ENCODE data around the gene LGALS4.
"Not testable (repeated sequence)": the region's sequence is repeated elsewhere in the genome, so short reads cannot be mapped to it uniquely, and the experiment has no call there.

LGALS4 gene

GRCh38 chr19:38792250-38793111 is 20.3 kb downstream of the LGALS4 start:
- no peak overlapping the region for H3K9ac ChIP-seq (ENCODE audit: low read depth, low read length)
- no peaks in the 10 kb centered on the region for H3K9me3 ChIP-seq (ENCODE audit: control insufficient read depth, insufficient read depth, low read length)
- H3K27ac ChIP-seq (ENCODE audit: low read depth, low read length) = no peak overlapping the region
- no peaks in the 10 kb centered on the region for H3K36me3 ChIP-seq (ENCODE audit: control insufficient read depth, insufficient read depth, low read length)
- no peaks in the 10 kb centered on the region for H3K27me3 ChIP-seq (ENCODE audit: control insufficient read depth, insufficient read depth, low read length)
- no peaks in the 10 kb centered on the region for H3K4me1 ChIP-seq (ENCODE audit: control insufficient read depth, insufficient read depth, low read length)
- no peak overlapping the region for H3K4me3 ChIP-seq (ENCODE audit: low read depth, low read length)

GRCh38 chr19:38791451-38792064 is 21.2 kb downstream of the LGALS4 start:
- not testable (repeated sequence) for H3K9ac ChIP-seq (ENCODE audit: low read depth, low read length); H3K27ac ChIP-seq (ENCODE audit: low read depth, low read length); H3K4me3 ChIP-seq (ENCODE audit: low read depth, low read length); H3K36me3 ChIP-seq (ENCODE audit: control insufficient read depth, insufficient read depth, low read length); H3K27me3 ChIP-seq (ENCODE audit: control insufficient read depth, insufficient read depth, low read length); H3K9me3 ChIP-seq (ENCODE audit: control insufficient read depth, insufficient read depth, low read length); H3K4me1 ChIP-seq (ENCODE audit: control insufficient read depth, insufficient read depth, low read length)

GRCh38 chr19:38790507-38791403 is 22.0 kb downstream of the LGALS4 start:
- not testable (repeated sequence) for H3K9me3 ChIP-seq (ENCODE audit: control insufficient read depth, insufficient read depth, low read length); H3K36me3 ChIP-seq (ENCODE audit: control insufficient read depth, insufficient read depth, low read length); H3K4me1 ChIP-seq (ENCODE audit: control insufficient read depth, insufficient read depth, low read length); H3K27me3 ChIP-seq (ENCODE audit: control insufficient read depth, insufficient read depth, low read length); H3K27ac ChIP-seq (ENCODE audit: low read depth, low read length); H3K4me3 ChIP-seq (ENCODE audit: low read depth, low read length); H3K9ac ChIP-seq (ENCODE audit: low read depth, low read length)

- Histone ChIP-seq H3K4me1 (ENCODE audit: control insufficient read depth, insufficient read depth, low read length) (no peaks in the 10 kb centered on the region), H3K4me3 (ENCODE audit: low read depth, low read length) (no peak within 1 kb of the TSS), H3K9ac (ENCODE audit: low read depth, low read length) (no peak within 1 kb of the TSS), H3K36me3 (ENCODE audit: control insufficient read depth, insufficient read depth, low read length) (no peaks in the 10 kb centered on the region), H3K27ac (ENCODE audit: low read depth, low read length) (no peak within 1 kb of the TSS), H3K27me3 (ENCODE audit: control insufficient read depth, insufficient read depth, low read length) (no peaks in the 10 kb centered on the region), H3K9me3 (ENCODE audit: control insufficient read depth, insufficient read depth, low read length) (no peaks in the 10 kb centered on the region)
These were observed 24.1 kb downstream of the LGALS4 start, which contains the start of gene LGALS7B for GRCh38 chr19:38788478-38789243. Gene LGALS7B, plus strand, starts transcription at chr19:38789200. Its CDS starts 27 bp downstream, at chr19:38789227.

GRCh38 chr19:38786572-38787265 is 26.0 kb downstream of the LGALS4 start:
- H3K4me3 ChIP-seq (ENCODE audit: low read depth, low read length) = no peak overlapping the region
- no peak overlapping the region for H3K9ac ChIP-seq (ENCODE audit: low read depth, low read length)
- H3K4me1 ChIP-seq (ENCODE audit: control insufficient read depth, insufficient read depth, low read length) = no peaks in the 10 kb centered on the region
- no peak overlapping the region for H3K27ac ChIP-seq (ENCODE audit: low read depth, low read length)
- H3K9me3 ChIP-seq (ENCODE audit: control insufficient read depth, insufficient read depth, low read length) = no peaks in the 10 kb centered on the region
- no peaks in the 10 kb centered on the region for H3K36me3 ChIP-seq (ENCODE audit: control insufficient read depth, insufficient read depth, low read length)
- H3K27me3 ChIP-seq (ENCODE audit: control insufficient read depth, insufficient read depth, low read length) = no peaks in the 10 kb centered on the region

- H3K4me1 ChIP-seq (ENCODE audit: control insufficient read depth, insufficient read depth, low read length) = not testable (repeated sequence)
These were observed 26.7 kb downstream of the LGALS4 start for GRCh38 chr19:38786061-38786460.

GRCh38 chr19:38785187-38785699 is 27.5 kb downstream of the LGALS4 start:
- Histone ChIP-seq H3K9me3 (ENCODE audit: control insufficient read depth, insufficient read depth, low read length) (no peaks in the 10 kb centered on the region), H3K4me3 (ENCODE audit: low read depth, low read length) (no peak overlapping the region), H3K9ac (ENCODE audit: low read depth, low read length) (no peak overlapping the region), H3K4me1 (ENCODE audit: control insufficient read depth, insufficient read depth, low read length) (no peaks in the 10 kb centered on the region), H3K27ac (ENCODE audit: low read depth, low read length) (no peak overlapping the region), H3K27me3 (ENCODE audit: control insufficient read depth, insufficient read depth, low read length) (no peaks in the 10 kb centered on the region), H3K36me3 (ENCODE audit: control insufficient read depth, insufficient read depth, low read length) (no peaks in the 10 kb centered on the region)

More at GRCh38 chr19:38786061-38786460, 26.7 kb downstream of the LGALS4 start:
- H3K9ac ChIP-seq (ENCODE audit: low read depth, low read length); H3K27ac ChIP-seq (ENCODE audit: low read depth, low read length); H3K27me3 ChIP-seq (ENCODE audit: control insufficient read depth, insufficient read depth, low read length); H3K36me3 ChIP-seq (ENCODE audit: control insufficient read depth, insufficient read depth, low read length); H3K4me3 ChIP-seq (ENCODE audit: low read depth, low read length); H3K9me3 ChIP-seq (ENCODE audit: control insufficient read depth, insufficient read depth, low read length): not testable (repeated sequence)

- H3K27ac ChIP-seq (ENCODE audit: low read depth, low read length) = no peak overlapping the region
- no peaks in the 10 kb centered on the region for H3K9me3 ChIP-seq (ENCODE audit: control insufficient read depth, insufficient read depth, low read length)
- no peaks in the 10 kb centered on the region for H3K4me1 ChIP-seq (ENCODE audit: control insufficient read depth, insufficient read depth, low read length)
- no peaks in the 10 kb centered on the region for H3K36me3 ChIP-seq (ENCODE audit: control insufficient read depth, insufficient read depth, low read length)
- no peak overlapping the region for H3K9ac ChIP-seq (ENCODE audit: low read depth, low read length)
- H3K27me3 ChIP-seq (ENCODE audit: control insufficient read depth, insufficient read depth, low read length) = no peaks in the 10 kb centered on the region
- no peak overlapping the region for H3K4me3 ChIP-seq (ENCODE audit: low read depth, low read length)
These were observed 28.5 kb downstream of the LGALS4 start for GRCh38 chr19:38784224-38784623.

GRCh38 chr19:38782212-38782611 is 30.5 kb downstream of the LGALS4 start:
- not testable (repeated sequence) for H3K4me1 ChIP-seq (ENCODE audit: control insufficient read depth, insufficient read depth, low read length); H3K9ac ChIP-seq (ENCODE audit: low read depth, low read length); H3K27me3 ChIP-seq (ENCODE audit: control insufficient read depth, insufficient read depth, low read length); H3K36me3 ChIP-seq (ENCODE audit: control insufficient read depth, insufficient read depth, low read length); H3K4me3 ChIP-seq (ENCODE audit: low read depth, low read length); H3K27ac ChIP-seq (ENCODE audit: low read depth, low read length); H3K9me3 ChIP-seq (ENCODE audit: control insufficient read depth, insufficient read depth, low read length)

GRCh38 chr19:38781058-38781457 is 31.7 kb downstream of the LGALS4 start:
- Histone ChIP-seq H3K27me3 (ENCODE audit: control insufficient read depth, insufficient read depth, low read length) (no peaks in the 10 kb centered on the region), H3K9me3 (ENCODE audit: control insufficient read depth, insufficient read depth, low read length) (no peaks in the 10 kb centered on the region), H3K4me3 (ENCODE audit: low read depth, low read length) (no peak overlapping the region), H3K27ac (ENCODE audit: low read depth, low read length) (no peak overlapping the region), H3K36me3 (ENCODE audit: control insufficient read depth, insufficient read depth, low read length) (no peaks in the 10 kb centered on the region), H3K9ac (ENCODE audit: low read depth, low read length) (no peak overlapping the region), H3K4me1 (ENCODE audit: control insufficient read depth, insufficient read depth, low read length) (no peaks in the 10 kb centered on the region)
